Mucosa of rectum (tissue), 2 donors: ENCODE measurements around the gene PTH2.

Source experiments
- H3K27ac ChIP-seq, 2 donors: one replicate each; pipeline ENCODE4 v1.7.0; 2013; ENCODE audit warnings: inconsistent platforms in 2 of 2, low read depth in 2 of 2, low read length in 2 of 2
- H3K27me3 ChIP-seq, 2 donors: one replicate each; pipeline ENCODE4 v1.7.0; 2013; ENCODE audit warnings: low read length in 2 of 2; ENCODE audit not compliant: control insufficient read depth in 2 of 2, insufficient read depth in 2 of 2
- H3K36me3 ChIP-seq, 2 donors: one replicate each; pipeline ENCODE4 v1.7.0; 2013; ENCODE audit warnings: low read length in 2 of 2; ENCODE audit not compliant: control insufficient read depth in 2 of 2, insufficient read depth in 2 of 2
- H3K4me1 ChIP-seq, 2 donors: one replicate each; pipeline ENCODE4 v1.7.0; 2013; ENCODE audit warnings: low read length in 2 of 2, mild to moderate bottlenecking in 1 of 2; ENCODE audit not compliant: control insufficient read depth in 2 of 2, insufficient read depth in 2 of 2
- H3K4me3 ChIP-seq, 2 donors: one replicate each; pipeline ENCODE4 v1.7.0; 2013; ENCODE audit warnings: low read length in 2 of 2
- H3K9ac ChIP-seq, 2 donors: one replicate each; pipeline ENCODE4 v1.7.0; 2013; ENCODE audit warnings: low read length in 2 of 2, low read depth in 1 of 2, mild to moderate bottlenecking in 1 of 2
- H3K9me3 ChIP-seq, 2 donors: one replicate each; pipeline ENCODE4 v1.7.0; 2013; ENCODE audit warnings: low read length in 2 of 2; ENCODE audit not compliant: control insufficient read depth in 2 of 2
- donor health status: healthy.
- donor health status: Normal muscosa, but diverticular disease.

Gene PTH2

GRCh38 chr19:49440439-49441209, 17.4 kb upstream of the PTH2 start:
- no peak overlapping the region for H3K9ac ChIP-seq
- H3K9me3 ChIP-seq, result no peaks in the 10 kb centered on the region
- H3K36me3 ChIP-seq, result no peaks in the 10 kb centered on the region
- no peak overlapping the region for H3K27ac ChIP-seq
- H3K27me3 ChIP-seq, result peaks cover 46 to 50% of the 10 kb centered on the region in 2 donors
- H3K4me3 ChIP-seq, result peak overlapping the region in 1 of 2 donors; percentile 13
- H3K4me1 ChIP-seq, result no peaks in the 10 kb centered on the region

GRCh38 chr19:49439836-49440235, 16.6 kb upstream of the PTH2 start:
- Histone ChIP-seq H3K27ac (no peak overlapping the region), H3K4me3 (no peak overlapping the region), H3K9me3 (no peaks in the 10 kb centered on the region), H3K9ac (no peak overlapping the region), H3K4me1 (no peaks in the 10 kb centered on the region), H3K36me3 (no peaks in the 10 kb centered on the region), H3K27me3 (peaks cover 49 to 58% of the 10 kb centered on the region in 2 donors)

- Histone ChIP-seq H3K9ac (no peak overlapping the region), H3K27ac (no peak overlapping the region), H3K27me3 (peaks cover 58 to 65% of the 10 kb centered on the region in 2 donors), H3K36me3 (no peaks in the 10 kb centered on the region), H3K4me3 (no peak overlapping the region), H3K9me3 (no peaks in the 10 kb centered on the region), H3K4me1 (no peaks in the 10 kb centered on the region)
These were observed 15.0 kb upstream of the PTH2 start for GRCh38 chr19:49438261-49438660.

GRCh38 chr19:49437231-49437630, 14.0 kb upstream of the PTH2 start:
- peaks cover 0 to 3% of the 10 kb centered on the region in 2 donors for H3K4me1 ChIP-seq
- H3K4me3 ChIP-seq, result no peak overlapping the region
- H3K9me3 ChIP-seq, result no peaks in the 10 kb centered on the region
- H3K9ac ChIP-seq, result no peak overlapping the region
- no peak overlapping the region for H3K27ac ChIP-seq
- peaks cover 67 to 73% of the 10 kb centered on the region in 2 donors for H3K27me3 ChIP-seq
- H3K36me3 ChIP-seq, result no peaks in the 10 kb centered on the region

- no peak overlapping the region for H3K9ac ChIP-seq
- H3K27me3 ChIP-seq, result peaks cover 64 to 76% of the 10 kb centered on the region in 2 donors
- no peak overlapping the region for H3K27ac ChIP-seq
These were observed 13.3 kb upstream of the PTH2 start for GRCh38 chr19:49436381-49437017.

GRCh38 chr19:49435670-49436069, 12.4 kb upstream of the PTH2 start:
- Histone ChIP-seq H3K27me3 (peaks cover 61 to 81% of the 10 kb centered on the region in 2 donors), H3K4me1 (peaks cover 0 to 3% of the 10 kb centered on the region in 2 donors), H3K9me3 (no peaks in the 10 kb centered on the region), H3K36me3 (no peaks in the 10 kb centered on the region), H3K27ac (no peak overlapping the region), H3K4me3 (no peak overlapping the region), H3K9ac (no peak overlapping the region)

More at GRCh38 chr19:49436381-49437017, 13.3 kb upstream of the PTH2 start:
- H3K4me1 ChIP-seq, result peaks cover 0 to 3% of the 10 kb centered on the region in 2 donors
- H3K4me3 ChIP-seq, result no peak overlapping the region
- H3K9me3 ChIP-seq, result no peaks in the 10 kb centered on the region
- H3K36me3 ChIP-seq, result no peaks in the 10 kb centered on the region

GRCh38 chr19:49434907-49435583, 11.8 kb upstream of the PTH2 start:
- Histone ChIP-seq H3K4me3 (no peak overlapping the region), H3K36me3 (no peaks in the 10 kb centered on the region), H3K9ac (no peak overlapping the region), H3K27ac (no peak overlapping the region), H3K4me1 (peaks cover 0 to 3% of the 10 kb centered on the region in 2 donors), H3K9me3 (no peaks in the 10 kb centered on the region), H3K27me3 (peaks cover 60 to 80% of the 10 kb centered on the region in 2 donors)

GRCh38 chr19:49433240-49433901, 10.1 kb upstream of the PTH2 start:
- Histone ChIP-seq H3K36me3 (no peaks in the 10 kb centered on the region), H3K9ac (no peak overlapping the region), H3K4me3 (no peak overlapping the region), H3K27ac (no peak overlapping the region), H3K9me3 (no peaks in the 10 kb centered on the region), H3K4me1 (peaks cover 2 to 3% of the 10 kb centered on the region in 2 donors), H3K27me3 (peaks cover 63 to 78% of the 10 kb centered on the region in 2 donors)

GRCh38 chr19:49432141-49433073, 9.2 kb upstream of the PTH2 start:
- Histone ChIP-seq H3K9ac (no peak overlapping the region), H3K36me3 (no peaks in the 10 kb centered on the region), H3K27me3 (peaks cover 60 to 75% of the 10 kb centered on the region in 2 donors), H3K4me1 (peaks cover 3 to 7% of the 10 kb centered on the region in 2 donors), H3K9me3 (no peaks in the 10 kb centered on the region), H3K27ac (no peak overlapping the region), H3K4me3 (no peak overlapping the region)
